Upper lobe of right lung (tissue), 1 donor: ENCODE results near the gene NSD1. TPM values are rescaled to one million over a fixed set of nuclear protein-coding genes. Genes with fewer than 3 reads are reported as not detected.

ENCODE experiments used
- ATAC-seq: fragments of 200-7000 bp; cut with Tn5 transposase; one replicate; pipeline ENCODE4 v1.9.1; 2020; ENCODE audit warnings: mild to moderate bottlenecking, moderate library complexity
- DNase-seq: peaks from one replicate; pipeline ENCODE4 v3.0.0-alpha.2; 2020
- H3K27ac ChIP-seq: fragments of 200-600 bp; one replicate; pipeline ENCODE4 v1.8.0; 2022
- H3K27me3 ChIP-seq: fragments of 200-600 bp; one replicate; pipeline ENCODE4 v1.8.0; 2022; ENCODE audit warnings: mild to moderate bottlenecking
- H3K36me3 ChIP-seq: fragments of 200-600 bp; one replicate; pipeline ENCODE4 v1.8.0; 2022
- H3K4me1 ChIP-seq: fragments of 200-600 bp; one replicate; pipeline ENCODE4 v1.8.0; 2022
- H3K4me3 ChIP-seq: fragments of 200-600 bp; one replicate; pipeline ENCODE4 v1.8.0; 2022; ENCODE audit warnings: mild to moderate bottlenecking
- H3K9me3 ChIP-seq: fragments of 200-600 bp; one replicate; pipeline ENCODE4 v1.8.0; 2022
- intact Hi-C: fragments of 100-400 bp; cut with DNase I; formaldehyde crosslinking; loops from one replicate; pipeline ENCODE4 v1.11.0; 2022
- total RNA-seq: library from RNA; stranded (reverse); fragmentation: NEBNext Ultra II Directional; extraction: Animal tissue kit (Norgen Biotek cat#: 25700); gene quantifications from one replicate; pipeline ENCODE4 v1.2.1, GENCODE V29; 2021
- TF ChIP-seq, protein P1 (sequence below): fragments of 200-600 bp; IDR thresholded peaks from one replicate; pipeline ENCODE4 v1.8.0; 2022; ENCODE audit warnings: antibody characterized with exemption
- donor health status: DM: no; HTN: yes; CAD: no; lungs with severe emphysema.

Gene NSD1
- total RNA-seq, 1 donor from 2014 or later = 67.7 TPM

DNA sequence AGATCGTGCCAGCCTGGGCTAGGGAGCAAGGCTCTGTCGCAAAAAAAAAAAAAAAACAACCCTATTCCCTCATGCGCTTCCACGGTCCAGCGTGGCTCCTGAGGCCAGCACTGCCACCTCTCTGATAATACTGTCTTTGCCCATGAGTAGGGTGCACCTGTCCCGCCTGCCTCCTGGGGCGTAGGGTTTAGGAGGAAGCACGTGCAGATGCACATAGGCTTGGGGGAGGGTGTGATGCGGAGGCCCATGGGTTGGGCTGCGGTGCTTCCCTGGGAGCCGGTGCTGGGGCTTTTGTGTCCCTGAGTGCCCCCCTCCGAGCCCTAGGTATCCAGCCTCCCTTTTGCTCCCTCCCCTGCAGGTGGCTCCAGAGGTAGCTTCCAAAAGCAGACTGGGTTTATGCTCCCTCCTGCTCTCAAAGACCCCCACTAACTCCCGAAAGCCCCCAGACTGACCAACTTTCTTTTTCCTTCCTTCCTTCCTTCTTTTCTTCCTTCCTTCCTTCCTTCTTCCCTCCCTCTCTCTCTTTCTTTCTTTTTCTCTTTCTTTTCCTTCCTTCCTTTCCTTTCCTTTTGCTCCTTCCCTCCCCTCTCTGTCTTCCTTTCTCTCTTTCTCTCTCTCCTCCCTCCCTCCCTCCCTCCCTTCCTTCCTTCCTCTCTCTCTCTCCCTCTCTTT, 34.0 kb upstream of the NSD1 start:
- DNase-seq (no peak), ATAC-seq (no peak)
- Histone ChIP-seq H3K27ac (no peak overlapping the region), H3K4me3 (no peak overlapping the region), H3K27me3 (no peaks in the 10 kb centered on the region), H3K4me1 (peaks cover 9% of the 10 kb centered on the region), H3K9me3 (no peaks in the 10 kb centered on the region), H3K36me3 (no peaks in the 10 kb centered on the region)
- TF ChIP-seq, protein P1, sequence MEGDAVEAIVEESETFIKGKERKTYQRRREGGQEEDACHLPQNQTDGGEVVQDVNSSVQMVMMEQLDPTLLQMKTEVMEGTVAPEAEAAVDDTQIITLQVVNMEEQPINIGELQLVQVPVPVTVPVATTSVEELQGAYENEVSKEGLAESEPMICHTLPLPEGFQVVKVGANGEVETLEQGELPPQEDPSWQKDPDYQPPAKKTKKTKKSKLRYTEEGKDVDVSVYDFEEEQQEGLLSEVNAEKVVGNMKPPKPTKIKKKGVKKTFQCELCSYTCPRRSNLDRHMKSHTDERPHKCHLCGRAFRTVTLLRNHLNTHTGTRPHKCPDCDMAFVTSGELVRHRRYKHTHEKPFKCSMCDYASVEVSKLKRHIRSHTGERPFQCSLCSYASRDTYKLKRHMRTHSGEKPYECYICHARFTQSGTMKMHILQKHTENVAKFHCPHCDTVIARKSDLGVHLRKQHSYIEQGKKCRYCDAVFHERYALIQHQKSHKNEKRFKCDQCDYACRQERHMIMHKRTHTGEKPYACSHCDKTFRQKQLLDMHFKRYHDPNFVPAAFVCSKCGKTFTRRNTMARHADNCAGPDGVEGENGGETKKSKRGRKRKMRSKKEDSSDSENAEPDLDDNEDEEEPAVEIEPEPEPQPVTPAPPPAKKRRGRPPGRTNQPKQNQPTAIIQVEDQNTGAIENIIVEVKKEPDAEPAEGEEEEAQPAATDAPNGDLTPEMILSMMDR = no peak
- intact Hi-C loops = no loop called here

DNA sequence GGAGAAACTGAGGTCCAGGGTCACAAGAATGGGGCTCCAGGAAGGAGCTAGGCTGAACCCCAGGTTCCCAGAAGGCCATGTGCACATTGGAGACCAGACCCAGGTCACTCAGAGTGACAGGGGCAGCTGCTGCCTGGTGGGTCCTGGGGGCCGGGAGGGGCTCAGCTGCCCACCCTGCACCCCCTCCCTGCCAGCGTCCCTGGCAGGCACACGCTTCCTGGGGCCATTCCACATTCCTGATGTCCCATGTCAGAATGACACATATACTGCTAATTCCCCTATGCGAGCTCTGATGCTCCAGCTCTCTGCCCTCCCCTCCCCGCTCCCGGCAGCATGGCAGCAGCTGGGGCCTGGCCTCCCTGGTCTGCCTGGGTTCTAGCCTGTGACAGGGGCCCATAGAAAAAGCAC, 32.9 kb upstream of the NSD1 start:
- no peak for DNase-seq

DNA sequence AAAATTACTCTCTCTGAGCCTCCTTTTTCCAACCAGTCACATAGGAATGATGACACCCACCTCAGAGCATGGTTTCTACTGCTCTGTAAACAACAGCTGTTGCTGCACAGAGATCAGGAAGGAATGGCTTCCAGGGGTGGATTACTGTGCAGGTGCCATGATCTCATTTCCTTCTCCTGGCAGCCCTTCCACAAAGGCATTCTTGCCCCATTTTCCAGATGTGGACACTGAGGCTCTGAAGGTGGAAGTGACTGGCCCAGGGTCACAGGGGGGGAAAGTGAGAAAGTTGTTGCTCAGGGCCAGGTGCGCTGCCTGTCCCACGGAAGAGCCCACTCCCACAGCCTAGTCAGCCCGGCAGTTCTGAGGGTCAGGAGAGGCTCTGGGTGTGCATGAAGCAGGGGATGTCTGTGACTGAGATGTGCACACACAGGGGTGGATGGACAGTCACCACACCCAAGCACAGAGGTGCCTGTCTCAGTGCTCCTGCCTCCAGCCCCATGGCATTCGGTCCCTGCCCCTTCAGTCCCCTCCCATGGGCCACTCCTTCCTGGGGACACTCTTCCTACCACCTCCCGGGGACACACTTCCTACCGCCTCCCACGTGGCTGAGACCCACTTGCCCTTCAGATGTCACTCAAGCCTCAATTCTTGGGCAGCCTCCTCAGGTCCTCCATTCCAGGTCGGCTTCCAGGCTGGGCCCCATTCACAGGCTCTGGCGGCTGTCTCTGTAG, 29.9 kb upstream of the NSD1 start:
- Histone ChIP-seq H3K27ac (no peak overlapping the region), H3K4me1 (no peaks in the 10 kb centered on the region), H3K4me3 (no peak overlapping the region), H3K27me3 (no peaks in the 10 kb centered on the region), H3K36me3 (no peaks in the 10 kb centered on the region), H3K9me3 (no peaks in the 10 kb centered on the region)
- ATAC-seq = peak; percentile 18
- DNase-seq = no peak
- intact Hi-C loops = no loop called here
- TF ChIP-seq, protein P1 = no peak

More for the DNA sequence above, 32.9 kb upstream of the NSD1 start:
- H3K9me3 ChIP-seq = no peaks in the 10 kb centered on the region
- H3K27ac ChIP-seq = no peak overlapping the region
- no peaks in the 10 kb centered on the region for H3K4me1 ChIP-seq
- intact Hi-C loops = no loop called here
- H3K27me3 ChIP-seq = no peaks in the 10 kb centered on the region
- no peak overlapping the region for H3K4me3 ChIP-seq
- no peaks in the 10 kb centered on the region for H3K36me3 ChIP-seq
- no peak for ATAC-seq
- TF ChIP-seq, protein P1 = no peak

DNA sequence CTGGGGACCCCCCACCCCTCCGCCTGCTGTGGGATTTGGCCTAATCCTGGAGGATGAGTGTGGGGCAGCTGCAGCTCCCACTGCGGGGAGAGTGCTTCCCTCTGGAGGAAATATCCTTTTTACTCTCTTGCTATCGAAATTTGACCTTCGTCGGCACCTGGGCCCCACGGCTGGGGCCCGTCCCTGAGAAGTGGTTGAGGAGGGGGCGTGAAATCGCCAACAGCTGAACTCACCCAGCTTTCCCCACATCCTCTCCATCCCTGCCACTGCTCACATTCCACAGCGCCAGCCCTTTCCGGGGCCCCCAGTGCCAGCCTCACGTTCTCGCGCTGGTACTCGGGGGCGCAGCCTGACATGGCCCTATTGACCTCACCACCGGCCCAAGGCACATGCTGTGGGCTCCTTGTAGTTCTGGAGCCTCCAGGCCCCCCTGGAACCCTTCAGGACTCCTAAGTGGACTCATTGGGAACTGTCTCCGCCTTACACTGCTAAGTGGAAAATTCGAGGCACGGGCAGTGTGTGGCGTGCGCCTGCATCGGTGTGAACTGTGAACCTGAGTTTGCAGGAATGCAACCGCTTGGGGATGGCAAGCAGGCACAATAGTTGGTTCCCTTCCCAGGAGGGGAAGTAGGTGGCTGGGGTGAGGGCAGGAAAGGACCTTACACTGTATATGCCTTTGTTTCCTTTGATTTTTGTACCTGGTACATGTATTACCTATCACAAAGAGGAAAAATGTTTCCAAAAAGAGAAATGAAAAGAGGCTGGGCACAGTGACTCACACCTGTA, 27.7 kb upstream of the NSD1 start:
- no peak for ATAC-seq
- H3K36me3 ChIP-seq = no peaks in the 10 kb centered on the region
- no peak overlapping the region for H3K4me3 ChIP-seq
- H3K9me3 ChIP-seq = no peaks in the 10 kb centered on the region
- H3K4me1 ChIP-seq = no peaks in the 10 kb centered on the region
- TF ChIP-seq, protein P1 = no peak
- intact Hi-C loops = no loop called here
- DNase-seq = no peak
- no peaks in the 10 kb centered on the region for H3K27me3 ChIP-seq
- no peak overlapping the region for H3K27ac ChIP-seq

DNA sequence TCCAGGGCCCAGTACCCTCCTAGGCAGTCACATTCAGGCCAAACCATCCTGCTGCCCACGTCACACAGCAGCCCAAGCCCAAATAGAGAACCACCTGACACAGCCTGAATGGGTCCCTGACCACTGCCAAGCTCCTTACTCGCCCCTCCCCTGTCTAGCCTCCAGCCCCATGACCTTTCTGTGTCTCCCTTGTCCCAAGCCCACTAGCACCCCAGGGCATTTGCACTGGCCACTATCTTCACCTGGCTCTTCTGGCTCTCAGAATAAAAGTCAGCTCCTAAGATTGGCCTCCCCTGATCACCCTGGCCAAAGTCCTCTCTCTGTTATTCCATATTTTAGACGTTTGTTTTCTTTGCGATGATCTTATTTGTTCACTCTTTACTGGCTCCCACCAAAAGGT, 26.4 kb upstream of the NSD1 start:
- Histone ChIP-seq H3K36me3 (no peaks in the 10 kb centered on the region), H3K27me3 (no peaks in the 10 kb centered on the region), H3K4me3 (no peak overlapping the region), H3K9me3 (no peaks in the 10 kb centered on the region), H3K4me1 (no peaks in the 10 kb centered on the region), H3K27ac (no peak overlapping the region)
- ATAC-seq (no peak), DNase-seq (no peak)
- intact Hi-C loops = no loop called here
- TF ChIP-seq, protein P1 = no peak
